ENCODE results near the gene RNF17. TPM values are rescaled to one million over a fixed set of nuclear protein-coding genes. Genes with fewer than 3 reads are reported as not detected.

The RNF17 gene
- total and polyA plus RNA-seq, 2 of the 8 experiments (the other 6 are each of a cell fraction or from before 2014, with no cell fraction given): not detected

DNA sequence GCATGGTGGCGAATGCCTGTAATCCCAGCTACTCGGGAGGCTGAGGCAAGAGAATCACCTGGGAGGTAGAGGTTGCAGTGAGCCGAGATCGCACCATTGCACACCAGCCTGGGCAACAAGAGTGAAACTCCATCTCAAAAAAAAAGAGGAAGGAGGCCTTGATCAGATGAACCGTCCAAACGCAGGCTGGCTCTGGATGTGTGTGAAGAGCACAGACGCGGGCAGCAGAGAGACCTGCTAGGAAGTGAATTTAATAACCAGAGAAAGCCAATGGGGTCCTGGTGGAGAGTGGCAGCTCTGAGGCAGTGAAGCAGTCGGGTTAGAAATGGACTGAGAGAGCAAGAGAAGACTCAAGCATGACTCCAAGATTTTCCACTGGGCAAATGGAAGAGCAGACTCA lies 136.5 kb downstream of the RNF17 start:
- Histone ChIP-seq H4K5ac (ENCODE audit: insufficient read length, low read depth, low read length) (no peak overlapping the region), H2BK12ac (ENCODE audit: low read depth, low read length) (no peak overlapping the region), H4K20me1 (replicated peaks in 1 of 2; ENCODE audit: control insufficient read depth in 1 of 2, insufficient read depth in 2 of 2, low read length in 2 of 2) (peaks cover 4 to 5% of the 10 kb centered on the region in 2 experiments), H3K4me1 (replicated peaks in 1 of 4; ENCODE audit: control insufficient read depth in 3 of 4, insufficient read depth in 4 of 4, low read length in 3 of 4) (no peaks in the 10 kb centered on the region), H3K18ac (ENCODE audit: extremely low read depth, low read length) (no peak overlapping the region), H2BK20ac (ENCODE audit: low read length) (no peak overlapping the region), H2AK5ac (ENCODE audit: low read depth, low read length) (no peak overlapping the region), H3K14ac (ENCODE audit: insufficient read length) (no peak overlapping the region), H3K4ac (replicated peaks; ENCODE audit: insufficient read length, low read depth, low read length) (no peak overlapping the region), H3K79me2 (ENCODE audit: control insufficient read depth in 1 of 2, insufficient read depth in 2 of 2, low read length in 2 of 2) (no peaks in the 10 kb centered on the region), H2BK15ac (ENCODE audit: low read length) (no peak overlapping the region), H4K8ac (ENCODE audit: extremely low read depth, insufficient read depth, low read length) (no peak overlapping the region), H3K4me3 (ENCODE audit: extremely low read depth in 1 of 4, insufficient read depth in 2 of 4, low read depth in 3 of 4, low read length in 4 of 4) (no peak overlapping the region), H3K9me3 (ENCODE audit: insufficient read depth in 2 of 2, low read depth in 1 of 2, low read length in 1 of 2) (no peaks in the 10 kb centered on the region), H2BK120ac (replicated peaks; ENCODE audit: low read depth, low read length) (no peak overlapping the region), H2AFZ (ENCODE audit: low read length) (no peak overlapping the region), H3K27ac (ENCODE audit: low read depth, low read length) (no peak overlapping the region), H4K91ac (replicated peaks; ENCODE audit: insufficient read length, low read length) (no peak overlapping the region), H3K56ac (replicated peaks; ENCODE audit: insufficient read length, low read depth, low read length) (no peak overlapping the region), H3K27me3 (replicated peaks in 1 of 4; ENCODE audit: control insufficient read depth in 3 of 4, extremely low read depth in 1 of 4, insufficient read depth in 3 of 4, low read length in 3 of 4) (no peaks in the 10 kb centered on the region), H3K9ac (replicated peaks in 1 of 4; ENCODE audit: extremely low read depth in 1 of 4, low read depth in 3 of 4, low read length in 3 of 4) (no peak overlapping the region), H3K23ac (ENCODE audit: insufficient read length) (no peak overlapping the region), H3K36me3 (ENCODE audit: control insufficient read depth in 2 of 4, insufficient read depth in 4 of 4, low read length in 3 of 4) (peaks cover 5 to 44% (median 12%) of the 10 kb centered on the region in 4 experiments; a peak in 7 of 8 replicates), H2BK5ac (ENCODE audit: low read depth, low read length) (no peak overlapping the region), H3K79me1 (ENCODE audit: low read depth, low read length) (no peaks in the 10 kb centered on the region), H3K23me2 (ENCODE audit: low read depth, low read length) (no peaks in the 10 kb centered on the region), H3K4me2 (ENCODE audit: insufficient read depth in 1 of 2, low read depth in 2 of 2, low read length in 2 of 2) (no peak overlapping the region)
- ChIA-PET CTCF (ENCODE audit: partially characterized antibody) (interaction anchor here (1.2 kb wide), 1 partner anchor 21 kb away, joined by 3 read pairs; no protein-coding TSS in a partner anchor), POLR2A (ENCODE audit: partially characterized antibody) (interaction anchor here (0.6 kb wide), 1 partner anchor 12 kb away, joined by 3 read pairs; no protein-coding TSS in a partner anchor)
- no peak for DNase-seq (ENCODE audit: low read depth in 1 of 2, low spot score in 2 of 2)
- FAIRE-seq: no peak
- 96% methylated on average over 7 of the region's 9 CpGs; no CpG with 5 or more reads in 1 of the 2 experiments for WGBS, 2 experiments (ENCODE audit: extremely low coverage in 1 of 2, insufficient coverage in 1 of 2, insufficient read length in 1 of 2, insufficient replicate concordance in 2 of 2, low coverage in 1 of 2, low lambda C conversion rate in 2 of 2, missing lambda C conversion rate in 1 of 2)
- TF ChIP-seq SP4 (IDR thresholded peaks at IDR 0.05; ENCODE audit: low read length) (no peak), TAF7 (optimal IDR thresholded peaks at IDR 0.05; ENCODE audit: borderline replicate concordance, low read depth, low read length) (no peak), EGR1 (IDR thresholded peaks at IDR 0.05; ENCODE audit: borderline replicate concordance, low read depth, low read length) (no peak), EP300 (IDR thresholded peaks at IDR 0.05; ENCODE audit: borderline replicate concordance in 1 of 2, low read depth in 2 of 2, low read length in 2 of 2) (no peak), YY1 (IDR thresholded peaks at IDR 0.05; ENCODE audit: low read depth, low read length) (no peak), PHF8 (conservative IDR thresholded peaks at IDR 0.05; ENCODE audit: low read depth, low read length) (no peak), JUND (IDR thresholded peaks at IDR 0.05; ENCODE audit: low read length) (no peak), KDM1A (IDR thresholded peaks at IDR 0.05; ENCODE audit: borderline replicate concordance, low read length) (no peak), CHD1 (IDR thresholded peaks at IDR 0.05; ENCODE audit: low read depth, low read length) (no peak), CBX8 (IDR thresholded peaks at IDR 0.05; ENCODE audit: borderline replicate concordance, low read depth, low read length) (no peak), SIX5 (IDR thresholded peaks at IDR 0.05; ENCODE audit: low read depth, low read length) (no peak), BACH1 (IDR thresholded peaks at IDR 0.05; ENCODE audit: low read length) (no peak), POU5F1 (IDR thresholded peaks at IDR 0.05; ENCODE audit: low read depth, low read length) (no peak)
- TF ChIP-seq, protein P1, sequence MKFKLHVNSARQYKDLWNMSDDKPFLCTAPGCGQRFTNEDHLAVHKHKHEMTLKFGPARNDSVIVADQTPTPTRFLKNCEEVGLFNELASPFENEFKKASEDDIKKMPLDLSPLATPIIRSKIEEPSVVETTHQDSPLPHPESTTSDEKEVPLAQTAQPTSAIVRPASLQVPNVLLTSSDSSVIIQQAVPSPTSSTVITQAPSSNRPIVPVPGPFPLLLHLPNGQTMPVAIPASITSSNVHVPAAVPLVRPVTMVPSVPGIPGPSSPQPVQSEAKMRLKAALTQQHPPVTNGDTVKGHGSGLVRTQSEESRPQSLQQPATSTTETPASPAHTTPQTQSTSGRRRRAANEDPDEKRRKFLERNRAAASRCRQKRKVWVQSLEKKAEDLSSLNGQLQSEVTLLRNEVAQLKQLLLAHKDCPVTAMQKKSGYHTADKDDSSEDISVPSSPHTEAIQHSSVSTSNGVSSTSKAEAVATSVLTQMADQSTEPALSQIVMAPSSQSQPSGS (IDR thresholded peaks at IDR 0.05; ENCODE audit: low read length): no peak
